ENCODE data around the gene TRIM8.

The TRIM8 gene, protein sequence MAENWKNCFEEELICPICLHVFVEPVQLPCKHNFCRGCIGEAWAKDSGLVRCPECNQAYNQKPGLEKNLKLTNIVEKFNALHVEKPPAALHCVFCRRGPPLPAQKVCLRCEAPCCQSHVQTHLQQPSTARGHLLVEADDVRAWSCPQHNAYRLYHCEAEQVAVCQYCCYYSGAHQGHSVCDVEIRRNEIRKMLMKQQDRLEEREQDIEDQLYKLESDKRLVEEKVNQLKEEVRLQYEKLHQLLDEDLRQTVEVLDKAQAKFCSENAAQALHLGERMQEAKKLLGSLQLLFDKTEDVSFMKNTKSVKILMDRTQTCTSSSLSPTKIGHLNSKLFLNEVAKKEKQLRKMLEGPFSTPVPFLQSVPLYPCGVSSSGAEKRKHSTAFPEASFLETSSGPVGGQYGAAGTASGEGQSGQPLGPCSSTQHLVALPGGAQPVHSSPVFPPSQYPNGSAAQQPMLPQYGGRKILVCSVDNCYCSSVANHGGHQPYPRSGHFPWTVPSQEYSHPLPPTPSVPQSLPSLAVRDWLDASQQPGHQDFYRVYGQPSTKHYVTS

DNA sequence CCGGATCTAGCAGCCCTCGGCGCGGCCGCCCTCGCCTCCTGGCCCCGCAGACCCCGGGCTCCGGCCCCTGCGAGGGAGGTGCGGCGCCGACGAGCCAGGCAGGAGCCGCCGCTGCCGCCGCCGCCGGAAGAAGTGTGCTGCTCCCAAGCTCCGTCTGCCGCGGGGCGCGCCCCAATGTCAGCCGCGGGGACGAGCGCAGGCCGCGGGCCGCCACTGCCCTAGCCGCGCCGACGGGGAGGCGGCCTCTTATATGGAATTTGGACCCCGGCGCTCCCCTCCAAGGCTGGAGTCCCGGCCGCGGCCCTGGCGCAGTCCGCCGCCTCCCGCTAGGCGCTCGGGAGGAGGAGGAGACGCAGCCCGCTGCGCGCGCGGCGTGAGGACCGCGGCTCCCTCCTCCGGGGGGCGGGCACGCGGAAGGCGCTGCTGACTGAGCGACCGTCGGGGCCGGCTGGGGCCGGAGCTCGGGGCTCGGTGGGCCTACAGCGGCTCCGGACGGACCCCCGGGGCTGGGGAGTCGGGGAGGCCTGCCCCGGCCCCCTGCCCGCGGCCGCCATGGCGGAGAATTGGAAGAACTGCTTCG is at the start of gene TRIM8:
TSS of gene TRIM8 (plus strand) at position 414 of the 580 bp plus-strand sequence. CDS start at position 553, 139 bp downstream.
- Histone ChIP-seq H3K27ac (ENCODE audit: low read length) (peak within 1 kb of the TSS; percentile 99), H3K9me3 (ENCODE audit: control insufficient read depth in 1 of 2, low read length in 2 of 2) (no peaks in the 10 kb centered on the region), H3K27me3 (ENCODE audit: low read depth, low read length) (no peaks in the 10 kb centered on the region), H3K36me3 (ENCODE audit: control insufficient read depth in 1 of 2, insufficient read depth in 2 of 2, low read length in 2 of 2) (peaks cover 4 to 15% of the 10 kb centered on the region in 2 donors), H3K4me1 (ENCODE audit: control insufficient read depth in 1 of 2, insufficient read depth in 2 of 2, low read length in 2 of 2) (peaks cover 21 to 40% of the 10 kb centered on the region in 2 donors), H3K4me3 (ENCODE audit: low read depth in 1 of 2, low read length in 2 of 2) (peak within 1 kb of the TSS; percentile 92 to 99)

GRCh38 chr10:102595293-102595692 is 49.0 kb upstream of the TRIM8 start:
- Histone ChIP-seq H3K9me3 (ENCODE audit: control insufficient read depth in 1 of 2, low read length in 2 of 2) (no peaks in the 10 kb centered on the region), H3K27ac (ENCODE audit: low read length) (no peak overlapping the region), H3K4me1 (ENCODE audit: control insufficient read depth in 1 of 2, insufficient read depth in 2 of 2, low read length in 2 of 2) (peaks cover 9 to 24% of the 10 kb centered on the region in 2 donors), H3K27me3 (ENCODE audit: low read depth, low read length) (no peaks in the 10 kb centered on the region), H3K4me3 (ENCODE audit: low read depth in 1 of 2, low read length in 2 of 2) (no peak overlapping the region), H3K36me3 (ENCODE audit: control insufficient read depth in 1 of 2, insufficient read depth in 2 of 2, low read length in 2 of 2) (peaks cover 14 to 27% of the 10 kb centered on the region in 2 donors)

DNA sequence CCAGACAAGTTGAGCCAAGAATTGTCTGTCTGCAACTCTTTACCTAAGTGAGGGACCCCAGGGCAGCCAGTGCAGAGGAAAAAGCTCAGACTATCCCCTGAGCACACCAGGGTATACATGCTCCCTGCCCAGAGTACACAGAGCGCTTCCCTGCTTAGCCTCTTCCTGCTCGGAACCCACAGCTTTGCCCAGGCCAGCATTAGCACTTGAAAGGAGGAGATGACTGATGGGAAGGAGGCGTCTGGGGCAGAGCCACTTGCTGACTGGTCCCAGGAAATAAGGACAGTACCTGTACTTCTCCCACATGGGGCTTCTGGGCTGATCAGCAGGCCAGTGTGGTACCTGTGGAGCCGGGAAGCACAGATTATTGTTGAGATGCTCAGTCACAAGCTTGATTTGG is 48.4 kb upstream of the TRIM8 start:
- Histone ChIP-seq H3K27me3 (ENCODE audit: low read depth, low read length) (no peaks in the 10 kb centered on the region), H3K36me3 (ENCODE audit: control insufficient read depth in 1 of 2, insufficient read depth in 2 of 2, low read length in 2 of 2) (peaks cover 14 to 27% of the 10 kb centered on the region in 2 donors), H3K9me3 (ENCODE audit: control insufficient read depth in 1 of 2, low read length in 2 of 2) (no peaks in the 10 kb centered on the region), H3K27ac (ENCODE audit: low read length) (no peak overlapping the region), H3K4me3 (ENCODE audit: low read depth in 1 of 2, low read length in 2 of 2) (no peak overlapping the region), H3K4me1 (ENCODE audit: control insufficient read depth in 1 of 2, insufficient read depth in 2 of 2, low read length in 2 of 2) (peaks cover 9 to 25% of the 10 kb centered on the region in 2 donors)

DNA sequence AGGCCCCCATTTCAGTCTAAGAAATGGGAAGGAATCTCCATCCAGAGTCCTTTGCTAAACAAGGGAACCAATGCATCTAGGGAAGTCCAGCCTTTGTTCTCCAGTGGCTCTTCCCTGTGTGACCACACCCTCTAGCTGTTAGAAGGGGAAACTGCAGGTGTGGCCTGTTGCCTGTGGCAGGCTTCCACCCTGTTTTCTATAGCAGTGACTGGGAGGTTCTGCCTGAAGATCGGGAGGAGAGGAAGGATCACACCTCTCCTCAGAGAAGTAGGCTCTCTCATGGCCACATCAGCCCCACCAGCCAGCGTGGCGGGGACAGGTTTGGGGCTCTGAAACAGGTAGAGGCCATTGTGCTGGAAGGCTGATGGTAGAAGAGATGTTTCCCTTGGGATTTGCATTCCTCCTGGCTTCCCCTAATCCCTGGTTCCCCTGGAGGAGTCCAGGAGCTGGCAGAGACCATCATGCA is 47.7 kb upstream of the TRIM8 start:
- Histone ChIP-seq H3K27ac (ENCODE audit: low read length) (no peak overlapping the region), H3K27me3 (ENCODE audit: low read depth, low read length) (no peaks in the 10 kb centered on the region), H3K9me3 (ENCODE audit: control insufficient read depth in 1 of 2, low read length in 2 of 2) (no peaks in the 10 kb centered on the region), H3K4me3 (ENCODE audit: low read depth in 1 of 2, low read length in 2 of 2) (no peak overlapping the region), H3K4me1 (ENCODE audit: control insufficient read depth in 1 of 2, insufficient read depth in 2 of 2, low read length in 2 of 2) (peaks cover 9 to 25% of the 10 kb centered on the region in 2 donors), H3K36me3 (ENCODE audit: control insufficient read depth in 1 of 2, insufficient read depth in 2 of 2, low read length in 2 of 2) (peaks cover 14 to 29% of the 10 kb centered on the region in 2 donors)

DNA sequence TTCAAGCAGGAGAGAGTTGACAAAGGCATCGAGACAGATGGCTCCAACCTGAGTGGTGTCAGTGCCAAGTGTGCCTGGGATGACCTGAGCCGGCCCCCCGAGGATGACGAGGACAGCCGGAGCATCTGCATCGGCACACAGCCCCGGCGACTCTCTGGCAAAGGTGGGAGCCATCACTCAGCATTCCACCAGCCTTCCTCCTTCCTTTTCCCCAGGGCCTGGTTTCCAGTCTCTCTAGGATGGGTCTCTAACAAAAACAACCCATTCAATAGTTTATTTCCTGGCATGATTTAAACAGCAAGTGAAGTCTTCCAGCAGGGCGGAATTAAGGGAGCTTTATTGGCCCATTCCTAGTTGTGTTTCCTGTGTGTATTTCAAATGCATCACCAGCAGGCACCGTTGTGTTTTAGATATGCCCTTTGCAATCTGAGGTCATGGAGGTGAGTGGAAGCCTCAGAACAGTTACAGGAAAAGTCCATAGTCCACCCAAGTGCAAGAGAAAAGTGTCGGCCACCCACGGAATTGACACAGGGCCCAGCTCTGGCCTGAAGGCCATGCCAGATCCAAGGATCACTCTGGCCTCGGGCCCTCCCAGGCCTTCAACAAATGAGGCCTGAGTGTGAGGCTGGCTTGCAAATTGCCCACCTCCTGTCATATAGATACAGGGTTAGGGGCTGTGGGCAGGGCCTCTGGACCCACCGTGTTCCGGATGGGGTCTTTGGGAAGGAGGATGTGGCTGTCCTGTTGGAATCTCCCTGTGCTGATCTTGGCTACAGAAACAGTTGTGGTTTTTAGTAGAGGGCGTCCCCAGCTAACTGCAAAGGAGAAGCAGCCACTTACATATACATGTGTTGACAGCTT is 46.9 kb upstream of the TRIM8 start:
- no peaks in the 10 kb centered on the region for H3K27me3 ChIP-seq (ENCODE audit: low read depth, low read length)
- no peaks in the 10 kb centered on the region for H3K9me3 ChIP-seq (ENCODE audit: control insufficient read depth in 1 of 2, low read length in 2 of 2)
- H3K4me3 ChIP-seq (ENCODE audit: low read depth in 1 of 2, low read length in 2 of 2), result no peak overlapping the region
- peaks cover 9 to 25% of the 10 kb centered on the region in 2 donors for H3K4me1 ChIP-seq (ENCODE audit: control insufficient read depth in 1 of 2, insufficient read depth in 2 of 2, low read length in 2 of 2)
- peak overlapping the region; percentile 33 for H3K27ac ChIP-seq (ENCODE audit: low read length)
- H3K36me3 ChIP-seq (ENCODE audit: control insufficient read depth in 1 of 2, insufficient read depth in 2 of 2, low read length in 2 of 2), result peaks cover 14 to 37% of the 10 kb centered on the region in 2 donors

DNA sequence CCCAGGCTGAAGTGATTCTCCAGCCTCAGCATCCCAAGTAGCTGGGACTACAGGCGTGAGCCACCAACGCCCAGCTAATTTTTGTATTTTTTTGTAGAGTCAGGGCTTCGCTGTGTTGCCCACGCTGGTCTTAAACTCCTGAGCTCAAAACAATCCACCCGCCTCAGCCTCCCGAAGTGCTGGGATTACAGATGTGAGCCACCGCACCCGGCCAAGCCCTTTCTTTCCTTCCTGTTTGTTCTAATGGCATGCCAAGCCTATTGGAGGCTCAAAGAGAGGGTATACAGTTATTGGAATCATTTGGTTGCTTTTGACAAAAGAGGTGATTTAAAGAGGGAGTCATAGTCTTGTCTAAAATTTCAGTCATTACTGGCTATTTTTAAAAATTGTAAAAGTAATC is 46.0 kb upstream of the TRIM8 start:
- Histone ChIP-seq H3K27ac (ENCODE audit: low read length) (no peak overlapping the region), H3K4me3 (ENCODE audit: low read depth in 1 of 2, low read length in 2 of 2) (no peak overlapping the region), H3K27me3 (ENCODE audit: low read depth, low read length) (no peaks in the 10 kb centered on the region), H3K36me3 (ENCODE audit: control insufficient read depth in 1 of 2, insufficient read depth in 2 of 2, low read length in 2 of 2) (peaks cover 14 to 46% of the 10 kb centered on the region in 2 donors), H3K9me3 (ENCODE audit: control insufficient read depth in 1 of 2, low read length in 2 of 2) (no peaks in the 10 kb centered on the region), H3K4me1 (ENCODE audit: control insufficient read depth in 1 of 2, insufficient read depth in 2 of 2, low read length in 2 of 2) (peaks cover 9 to 25% of the 10 kb centered on the region in 2 donors)

DNA sequence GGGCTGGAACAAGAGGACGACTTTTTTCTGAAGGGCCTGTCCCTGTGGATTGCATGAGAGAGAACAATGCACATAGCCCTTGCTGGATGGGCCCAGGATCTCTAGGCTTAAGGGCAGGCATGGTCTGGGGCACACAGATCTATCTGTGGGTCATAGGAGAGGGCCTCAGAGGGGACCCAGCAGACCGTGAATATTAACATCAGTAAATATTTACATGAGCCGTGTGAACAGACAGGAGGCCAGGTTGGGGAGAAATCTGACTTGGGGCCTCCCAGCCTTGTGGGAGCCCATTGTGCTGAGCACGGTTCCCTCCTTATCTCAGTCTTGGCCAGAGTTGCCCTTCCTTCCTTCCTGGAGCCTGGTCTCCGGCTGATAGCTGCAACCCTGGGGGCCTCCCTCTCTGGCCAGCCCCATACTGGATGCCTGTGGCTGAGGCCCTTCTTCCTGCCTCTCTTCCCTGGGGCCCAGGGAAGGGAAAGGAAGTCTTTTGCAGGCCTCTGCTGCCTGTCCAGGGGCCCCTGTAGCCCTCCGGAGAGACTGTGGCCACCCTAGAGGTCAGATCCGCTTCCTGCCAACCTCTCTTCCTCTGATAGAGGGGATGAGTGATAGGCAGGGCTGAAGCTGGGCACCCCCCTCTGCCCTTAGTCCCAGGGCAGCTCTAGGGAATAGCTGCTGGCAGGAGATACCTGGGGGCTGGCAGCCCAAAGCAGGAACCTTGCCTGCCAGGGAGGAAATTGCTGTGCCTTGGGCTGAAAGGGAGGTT is 44.5 kb upstream of the TRIM8 start:
- H3K27me3 ChIP-seq (ENCODE audit: low read depth, low read length), result no peaks in the 10 kb centered on the region
- H3K4me1 ChIP-seq (ENCODE audit: control insufficient read depth in 1 of 2, insufficient read depth in 2 of 2, low read length in 2 of 2), result peaks cover 9 to 25% of the 10 kb centered on the region in 2 donors
- no peak overlapping the region for H3K4me3 ChIP-seq (ENCODE audit: low read depth in 1 of 2, low read length in 2 of 2)
- H3K9me3 ChIP-seq (ENCODE audit: control insufficient read depth in 1 of 2, low read length in 2 of 2), result no peaks in the 10 kb centered on the region
- H3K36me3 ChIP-seq (ENCODE audit: control insufficient read depth in 1 of 2, insufficient read depth in 2 of 2, low read length in 2 of 2), result peaks cover 14 to 54% of the 10 kb centered on the region in 2 donors
- H3K27ac ChIP-seq (ENCODE audit: low read length), result peak overlapping the region; percentile 21

DNA sequence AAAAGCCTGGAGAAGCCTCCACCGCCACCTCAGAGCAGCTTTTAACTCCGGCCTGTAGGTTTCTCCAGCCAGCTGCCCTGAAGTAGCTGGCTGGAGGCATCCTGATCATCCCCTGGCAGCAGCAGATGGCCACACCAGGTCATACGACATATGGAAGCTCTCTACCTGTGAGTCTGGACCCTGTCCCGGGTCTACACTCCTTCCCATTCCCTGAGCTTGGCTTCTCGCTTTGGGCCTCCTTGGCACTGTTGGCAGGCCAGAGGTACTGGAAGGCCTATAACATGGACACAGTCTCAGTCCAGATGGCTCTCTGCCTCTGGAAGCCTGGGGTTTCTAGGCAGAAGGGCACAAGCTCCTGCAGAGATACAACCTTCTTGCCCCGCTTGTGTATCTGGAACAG is 43.5 kb upstream of the TRIM8 start:
- Histone ChIP-seq H3K27me3 (ENCODE audit: low read depth, low read length) (no peaks in the 10 kb centered on the region), H3K27ac (ENCODE audit: low read length) (peak overlapping the region; percentile 7), H3K4me3 (ENCODE audit: low read depth in 1 of 2, low read length in 2 of 2) (no peak overlapping the region), H3K4me1 (ENCODE audit: control insufficient read depth in 1 of 2, insufficient read depth in 2 of 2, low read length in 2 of 2) (peaks cover 9 to 14% of the 10 kb centered on the region in 2 donors), H3K36me3 (ENCODE audit: control insufficient read depth in 1 of 2, insufficient read depth in 2 of 2, low read length in 2 of 2) (peaks cover 14 to 49% of the 10 kb centered on the region in 2 donors), H3K9me3 (ENCODE audit: control insufficient read depth in 1 of 2, low read length in 2 of 2) (no peaks in the 10 kb centered on the region)

DNA sequence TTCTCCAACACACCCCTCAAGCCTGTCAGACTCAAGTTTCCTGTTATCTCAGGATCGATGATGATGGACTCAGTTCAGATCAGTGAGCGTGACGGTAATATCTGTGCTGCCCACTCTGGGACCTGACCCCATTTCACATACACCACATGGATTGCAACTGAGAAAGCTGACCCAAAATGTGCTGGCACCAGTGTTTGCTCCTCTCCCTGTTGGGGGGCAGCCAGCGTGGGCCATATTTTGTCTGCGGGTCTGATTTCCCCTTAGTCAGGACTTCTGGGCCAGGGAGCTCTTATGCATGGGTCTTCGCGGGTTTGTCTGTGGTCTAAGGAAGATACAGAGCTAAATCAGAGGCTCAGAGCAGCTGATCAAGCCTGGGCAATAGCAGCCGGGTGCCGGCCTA is 42.6 kb upstream of the TRIM8 start:
- no peaks in the 10 kb centered on the region for H3K9me3 ChIP-seq (ENCODE audit: control insufficient read depth in 1 of 2, low read length in 2 of 2)
- H3K27me3 ChIP-seq (ENCODE audit: low read depth, low read length), result no peaks in the 10 kb centered on the region
- H3K27ac ChIP-seq (ENCODE audit: low read length), result peak overlapping the region; percentile 7
- peaks cover 14 to 49% of the 10 kb centered on the region in 2 donors for H3K36me3 ChIP-seq (ENCODE audit: control insufficient read depth in 1 of 2, insufficient read depth in 2 of 2, low read length in 2 of 2)
- H3K4me1 ChIP-seq (ENCODE audit: control insufficient read depth in 1 of 2, insufficient read depth in 2 of 2, low read length in 2 of 2), result peaks cover 6 to 8% of the 10 kb centered on the region in 2 donors
- no peak overlapping the region for H3K4me3 ChIP-seq (ENCODE audit: low read depth in 1 of 2, low read length in 2 of 2)

- Histone ChIP-seq H3K4me3 (ENCODE audit: low read depth in 1 of 2, low read length in 2 of 2) (no peak overlapping the region), H3K27me3 (ENCODE audit: low read depth, low read length) (no peaks in the 10 kb centered on the region), H3K9me3 (ENCODE audit: control insufficient read depth in 1 of 2, low read length in 2 of 2) (no peaks in the 10 kb centered on the region), H3K27ac (ENCODE audit: low read length) (peak overlapping the region; percentile 7), H3K36me3 (ENCODE audit: control insufficient read depth in 1 of 2, insufficient read depth in 2 of 2, low read length in 2 of 2) (peaks cover 8 to 48% of the 10 kb centered on the region in 2 donors), H3K4me1 (ENCODE audit: control insufficient read depth in 1 of 2, insufficient read depth in 2 of 2, low read length in 2 of 2) (peaks cover 0 to 4% of the 10 kb centered on the region in 2 donors)
Measured at GRCh38 chr10:102602272-102603045, 41.8 kb upstream of the TRIM8 start.
